A673 (cell line): ENCODE results near the gene DESI2.

ENCODE experiments used
- CTCF ChIP-seq: fragments of 300-800, 200-600 bp; sonication (generic); conservative IDR thresholded peaks from 2 replicates; pipeline ENCODE4 v1.5.1; 2017; ENCODE audit warnings: low read depth, mild to moderate bottlenecking, antibody characterized with exemption, low read length, moderate library complexity, mixed read lengths
- EZH2 ChIP-seq: fragments of 200-600 bp; sonication (generic); IDR thresholded peaks from 2 replicates; pipeline ENCODE4 v1.6.1; 2017; ENCODE audit warnings: borderline replicate concordance, low read depth, mild to moderate bottlenecking, mixed read lengths, antibody characterized with exemption, low read length; ENCODE audit not compliant: poor library complexity, severe bottlenecking

GRCh38 chr1:244700808-244701207 is 47.9 kb downstream of the DESI2 start:
- TF ChIP-seq CTCF (no peak), EZH2 (no peak)
